ENCODE results near the gene PTPRS. TPM values are rescaled to one million over a fixed set of nuclear protein-coding genes. Genes with fewer than 3 reads are reported as not detected.

Gene PTPRS
- total and polyA plus RNA-seq, 10 donors: 1.2 to 77.9 (median 44.9) TPM

GRCh38 chr19:5343848-5344247 is 3.2 kb upstream of the PTPRS start:
- peaks cover 8 to 22% (median 16%) of the 10 kb centered on the region in 6 donors for H3K4me1 ChIP-seq
- H3K9me3 ChIP-seq: peaks cover 0 to 12% (median 0%) of the 10 kb centered on the region in 8 donors
- H3K27me3 ChIP-seq (replicated peaks in 1 of 7): peaks cover 5 to 83% (median 28%) of the 10 kb centered on the region in 7 donors
- no peak for DNase-seq
- WGBS, 5 donors: 67 to 77% (median 74%) methylated on average over 8 to 9 of the region's 9 CpGs
- H3K4me3 ChIP-seq: no peak overlapping the region
- no peaks in the 10 kb centered on the region for H3K36me3 ChIP-seq
- H3K27ac ChIP-seq: no peak overlapping the region
- intact Hi-C loops (cut with DNase I; ENCODE audit: low total_unique reads): no loop called here
- no peak for TF ChIP-seq POLR2AphosphoS5 (IDR thresholded peaks at IDR 0.05)
- TF ChIP-seq CTCF (IDR thresholded peaks at IDR 0.05 in 8 of 11, conservative IDR thresholded peaks at IDR 0.05 in 3 of 11): no peak
- no peak for TF ChIP-seq POLR2A (IDR thresholded peaks at IDR 0.05)

- peaks cover 5 to 85% (median 40%) of the 10 kb centered on the region in 7 donors for H3K27me3 ChIP-seq (replicated peaks in 1 of 7)
- TF ChIP-seq CTCF (IDR thresholded peaks at IDR 0.05 in 8 of 11, conservative IDR thresholded peaks at IDR 0.05 in 3 of 11) (no peak), POLR2A (IDR thresholded peaks at IDR 0.05) (no peak), POLR2AphosphoS5 (IDR thresholded peaks at IDR 0.05) (no peak)
- no peak for DNase-seq
- no peaks in the 10 kb centered on the region for H3K36me3 ChIP-seq
- H3K4me3 ChIP-seq: no peak overlapping the region
- H3K27ac ChIP-seq: no peak overlapping the region
- peaks cover 8 to 33% (median 21%) of the 10 kb centered on the region in 6 donors for H3K4me1 ChIP-seq
- intact Hi-C loops (cut with DNase I; ENCODE audit: low total_unique reads): no loop called here
- peaks cover 0 to 7% (median 0%) of the 10 kb centered on the region in 8 donors for H3K9me3 ChIP-seq
- 59 to 71% (median 60%) methylated on average over 12 of the region's 12 CpGs for WGBS, 5 donors
These were observed 2.1 kb upstream of the PTPRS start for GRCh38 chr19:5342573-5343201.

GRCh38 chr19:5341981-5342380 is 1.4 kb upstream of the PTPRS start:
- Histone ChIP-seq H3K36me3 (no peaks in the 10 kb centered on the region), H3K4me3 (no peak overlapping the region), H3K4me1 (peaks cover 8 to 34% (median 21%) of the 10 kb centered on the region in 6 donors), H3K27ac (no peak overlapping the region), H3K9me3 (no peaks in the 10 kb centered on the region), H3K27me3 (replicated peaks in 1 of 7) (peaks cover 5 to 92% (median 47%) of the 10 kb centered on the region in 7 donors)
- WGBS, 5 donors: 65 to 81% (median 67%) methylated on average over 4 of the region's 4 CpGs
- TF ChIP-seq POLR2AphosphoS5 (IDR thresholded peaks at IDR 0.05): no peak
- no peak for TF ChIP-seq CTCF (IDR thresholded peaks at IDR 0.05 in 8 of 11, conservative IDR thresholded peaks at IDR 0.05 in 3 of 11)
- TF ChIP-seq POLR2A (IDR thresholded peaks at IDR 0.05): no peak
- DNase-seq: no peak
- intact Hi-C loops (cut with DNase I; ENCODE audit: low total_unique reads): no loop called here

GRCh38 chr19:5341448-5341820 is 822 bp upstream of the PTPRS start:
- 79 to 87% (median 85%) methylated on average over 13 of the region's 13 CpGs for WGBS, 5 donors
- intact Hi-C loops (cut with DNase I; ENCODE audit: low total_unique reads): no loop called here
- H3K36me3 ChIP-seq: no peaks in the 10 kb centered on the region
- no peak for TF ChIP-seq CTCF (IDR thresholded peaks at IDR 0.05 in 8 of 11, conservative IDR thresholded peaks at IDR 0.05 in 3 of 11)
- no peak for TF ChIP-seq POLR2A (IDR thresholded peaks at IDR 0.05)
- TF ChIP-seq POLR2AphosphoS5 (IDR thresholded peaks at IDR 0.05): no peak
- H3K27me3 ChIP-seq (replicated peaks in 1 of 7): peaks cover 5 to 97% (median 52%) of the 10 kb centered on the region in 7 donors
- peaks cover 8 to 34% (median 21%) of the 10 kb centered on the region in 6 donors for H3K4me1 ChIP-seq
- DNase-seq: no peak
- no peaks in the 10 kb centered on the region for H3K9me3 ChIP-seq
- no peak overlapping the region for H3K27ac ChIP-seq
- no peak overlapping the region for H3K4me3 ChIP-seq
